NCI-H187 (cell line): ENCODE data around the gene ZNF334.

Source experiments
- DNase-seq, 2 experiments: peaks; one replicate each; lab custom pipeline; 2025; lab: John Stamatoyannopoulos, UW

ZNF334 gene

GRCh38 chr20:46485431-46485830 lies 27.9 kb downstream of the ZNF334 start:
- no peak for DNase-seq

DNA sequence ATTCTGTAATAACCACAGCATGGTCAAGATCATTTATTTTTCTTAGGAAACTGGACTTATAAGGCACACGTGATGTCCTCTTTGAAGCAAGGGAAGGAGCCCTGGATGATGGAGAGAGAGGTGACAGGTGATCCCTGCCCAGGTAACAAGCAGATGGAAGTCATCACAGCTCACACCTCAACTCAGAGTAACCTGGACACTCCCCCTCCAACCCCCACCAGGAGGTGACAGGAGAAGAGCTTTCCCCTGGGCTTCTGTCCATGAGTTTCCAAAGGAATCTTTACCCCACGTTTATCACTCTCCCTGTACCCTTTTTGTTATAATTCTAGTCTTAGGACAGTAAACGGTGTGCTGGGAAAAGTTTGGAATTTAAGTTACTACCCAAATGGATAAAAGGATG lies 28.4 kb downstream of the ZNF334 start:
- DNase-seq, result no peak

DNA sequence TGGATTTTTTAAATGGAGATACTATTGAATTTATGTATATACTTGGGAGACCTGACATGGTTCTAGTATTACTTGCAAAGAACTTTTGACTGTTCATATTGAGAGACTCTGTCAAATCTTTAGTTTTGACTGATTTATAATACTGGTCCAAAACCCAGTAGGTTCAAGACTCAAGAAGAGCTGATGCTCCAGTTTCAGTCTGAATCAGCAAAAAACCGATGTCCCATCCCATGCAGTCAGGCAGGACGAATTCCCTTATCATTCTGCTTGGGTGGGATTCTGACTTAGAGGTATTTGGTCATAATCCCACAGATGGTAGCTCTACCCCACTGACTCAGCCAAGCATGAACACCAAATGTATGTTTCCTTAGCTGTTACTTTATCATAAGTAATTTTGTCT lies 29.5 kb downstream of the ZNF334 start:
- no peak for DNase-seq

- DNase-seq, result no peak
Measured at GRCh38 chr20:46482864-46483263, 30.5 kb downstream of the ZNF334 start.

DNA sequence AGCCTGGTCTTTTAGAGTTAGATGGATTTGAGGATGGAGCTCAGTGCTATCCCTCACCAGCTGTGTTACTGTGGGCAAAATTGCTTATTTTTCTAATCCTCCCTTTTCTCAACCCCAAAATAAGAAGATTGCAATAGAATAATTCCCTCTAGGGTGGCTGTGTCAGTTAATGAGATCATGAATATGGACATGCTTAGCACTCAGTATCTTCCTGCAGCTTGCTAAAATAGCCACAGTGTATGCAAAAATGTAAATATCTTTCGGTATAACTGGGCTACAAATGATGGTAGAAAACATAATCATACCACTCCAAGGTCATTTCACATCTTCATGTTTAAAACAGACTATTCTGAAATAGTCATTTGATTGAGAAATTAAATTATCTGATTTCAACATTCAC lies 35.7 kb downstream of the ZNF334 start:
- DNase-seq, result no peak

DNA sequence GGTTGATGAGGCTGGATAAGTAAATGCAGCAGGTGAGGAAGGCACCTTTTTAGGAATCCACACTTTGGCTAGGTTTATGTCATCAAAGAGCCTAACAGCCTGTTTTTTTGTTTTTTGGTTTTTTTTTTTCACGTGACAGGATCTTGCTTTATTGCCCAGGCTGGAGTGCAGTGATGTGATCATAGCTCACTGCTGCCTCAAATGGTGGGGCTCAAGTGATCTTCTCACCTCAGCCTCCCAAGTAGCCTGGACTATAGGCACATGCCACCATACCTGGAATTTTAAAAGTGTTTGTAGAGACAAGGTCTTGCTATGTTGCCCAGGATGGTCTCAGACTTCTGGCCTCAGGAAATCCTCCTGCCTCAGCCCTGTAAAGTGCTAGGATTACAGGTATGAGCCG lies 36.1 kb downstream of the ZNF334 start:
- no peak for DNase-seq

GRCh38 chr20:46468508-46468907 lies 44.9 kb downstream of the ZNF334 start:
- DNase-seq, result no peak

GRCh38 chr20:46464451-46464850 lies 48.9 kb downstream of the ZNF334 start:
- DNase-seq, result peak in 1 of 2 experiments; percentile 3

- no peak for DNase-seq
Measured at GRCh38 chr20:46463852-46464251, 49.5 kb downstream of the ZNF334 start.

GRCh38 chr20:46461808-46462207 lies 51.6 kb downstream of the ZNF334 start:
- DNase-seq, result no peak

GRCh38 chr20:46458866-46459750 lies 54.3 kb downstream of the ZNF334 start:
- peak; percentile 73 to 76 for DNase-seq

- DNase-seq, result no peak
Measured at GRCh38 chr20:46456255-46457028, 56.9 kb downstream of the ZNF334 start.

GRCh38 chr20:46455729-46456128 lies 57.6 kb downstream of the ZNF334 start:
- DNase-seq, result no peak
